ENCODE data around the gene OR6S1. TPM values are rescaled to one million over a fixed set of nuclear protein-coding genes. Genes with fewer than 3 reads are reported as not detected.
A peak's percentile ranks its signal among the peaks of the same experiment; 100 is the strongest.
"Not testable (repeated sequence)": the region's sequence is repeated elsewhere in the genome, so short reads cannot be mapped to it uniquely, and the experiment has no call there.

The OR6S1 gene
- total RNA-seq, 1 donor from 2014 or later = not detected

- DNase-seq (ENCODE audit: low read depth in 2 of 2) = peak; percentile 66 to 73
Measured at GRCh38 chr14:20631880-20632389, 9.6 kb downstream of the OR6S1 start.

- peak; percentile 52 to 58 for DNase-seq (ENCODE audit: low read depth in 2 of 2)
Measured at GRCh38 chr14:20631023-20631879, 10.2 kb downstream of the OR6S1 start.

- DNase-seq (ENCODE audit: low read depth in 2 of 2) = peak in 1 of 2 donors; percentile 20
Measured at GRCh38 chr14:20630340-20631022, 11.0 kb downstream of the OR6S1 start.

- DNase-seq (ENCODE audit: low read depth in 2 of 2) = no peak
Measured at GRCh38 chr14:20628063-20628854, 13.2 kb downstream of the OR6S1 start.

GRCh38 chr14:20627346-20628027 lies 14.0 kb downstream of the OR6S1 start:
- no peak for DNase-seq (ENCODE audit: low read depth in 2 of 2)

- no peak for DNase-seq (ENCODE audit: low read depth in 2 of 2)
Measured at GRCh38 chr14:20626274-20626673, 15.2 kb downstream of the OR6S1 start.

GRCh38 chr14:20624495-20625070 lies 16.9 kb downstream of the OR6S1 start:
- peak in 1 of 2 donors; percentile 29 for DNase-seq (ENCODE audit: low read depth in 2 of 2)

GRCh38 chr14:20623798-20624197 lies 17.7 kb downstream of the OR6S1 start:
- peak in 1 of 2 donors; percentile 36 for DNase-seq (ENCODE audit: low read depth in 2 of 2)

- no peak for DNase-seq (ENCODE audit: low read depth in 2 of 2)
Measured at GRCh38 chr14:20622816-20623291, 18.6 kb downstream of the OR6S1 start.

GRCh38 chr14:20620798-20621478 lies 20.6 kb downstream of the OR6S1 start:
- no peak for DNase-seq (ENCODE audit: low read depth in 2 of 2)

GRCh38 chr14:20619688-20620087 lies 21.8 kb downstream of the OR6S1 start:
- DNase-seq (ENCODE audit: low read depth in 2 of 2) = not testable (repeated sequence)

- peak in 1 of 2 donors; percentile 27 for DNase-seq (ENCODE audit: low read depth in 2 of 2)
Measured at GRCh38 chr14:20618271-20618749, 23.2 kb downstream of the OR6S1 start.

GRCh38 chr14:20617138-20618003 lies 24.1 kb downstream of the OR6S1 start:
- peak in 1 of 2 donors; percentile 59 for DNase-seq (ENCODE audit: low read depth in 2 of 2)

GRCh38 chr14:20615996-20616395 lies 25.5 kb downstream of the OR6S1 start:
- DNase-seq (ENCODE audit: low read depth in 2 of 2) = no peak

- no peak for DNase-seq (ENCODE audit: low read depth in 2 of 2)
Measured at GRCh38 chr14:20614038-20614840, 27.3 kb downstream of the OR6S1 start.

GRCh38 chr14:20613094-20614037 lies 28.1 kb downstream of the OR6S1 start:
- DNase-seq (ENCODE audit: low read depth in 2 of 2) = peak; percentile 93 to 96

GRCh38 chr14:20612403-20612802 lies 29.1 kb downstream of the OR6S1 start:
- DNase-seq (ENCODE audit: low read depth in 2 of 2) = no peak

All from lung microvascular endothelial cell (primary cell).